Measurements from ENCODE around the gene PITX2. TPM values are rescaled to one million over a fixed set of nuclear protein-coding genes. Genes with fewer than 3 reads are reported as not detected.

PITX2 gene
- polyA plus RNA-seq, 1 of the 3 experiments (the other 2 are of a cell fraction), result not detected

DNA sequence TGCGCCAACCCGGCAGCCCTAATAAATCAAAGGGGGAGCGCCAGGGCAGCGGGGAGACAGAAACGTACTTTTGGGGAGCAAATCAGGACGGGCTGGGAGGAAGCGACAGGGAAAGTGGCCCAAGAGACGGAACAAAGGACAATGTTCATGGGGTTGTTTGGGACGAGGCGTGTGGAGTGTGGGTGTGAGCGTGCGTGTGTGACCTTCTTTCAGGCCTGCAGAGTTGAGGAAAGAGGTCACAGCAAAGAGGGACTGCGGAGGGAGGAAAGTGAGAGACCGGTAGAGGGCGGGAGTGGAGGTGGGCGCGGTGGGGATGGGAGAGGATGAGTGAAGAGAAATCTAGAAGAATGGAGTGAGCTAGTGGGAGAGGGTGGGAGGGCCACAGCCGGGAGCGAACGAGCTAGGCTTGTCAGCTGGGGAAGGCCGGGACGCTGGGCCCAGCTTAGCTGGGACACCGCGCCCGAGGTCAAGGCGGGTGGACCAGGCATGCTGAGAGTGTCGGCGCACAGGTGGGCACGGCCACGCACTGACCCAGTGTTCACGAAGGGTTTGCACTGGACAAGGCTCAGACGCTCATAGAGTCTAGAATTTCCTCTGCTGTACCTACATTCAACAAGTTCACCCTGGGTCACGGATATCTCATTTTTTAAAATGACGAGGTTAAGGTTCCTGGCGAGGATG lies 14.7 kb upstream of the PITX2 start:
- Histone ChIP-seq H3K36me3 (replicated peaks in 1 of 2; ENCODE audit: control insufficient read depth in 1 of 2, insufficient read depth in 2 of 2, low read length in 1 of 2) (no peaks in the 10 kb centered on the region), H3K4me1 (ENCODE audit: control insufficient read depth in 1 of 2, insufficient read depth in 2 of 2, low read depth in 1 of 2, low read length in 1 of 2) (peaks cover 0 to 2% of the 10 kb centered on the region in 2 experiments; a peak in 1 of 4 replicates), H3K9ac (no peak overlapping the region), H3K27me3 (ENCODE audit: insufficient read depth) (peaks cover 93% of the 10 kb centered on the region), H3K9me3 (no peaks in the 10 kb centered on the region), H4K20me1 (ENCODE audit: insufficient read depth) (no peaks in the 10 kb centered on the region), H2AFZ (ENCODE audit: low read depth) (0 out of 2 replicates have a peak overlapping the region, but pooled peaks have one; percentile 29), H3K9me2 (no peaks in the 10 kb centered on the region), H3F3A (replicated peaks; ENCODE audit: insufficient read depth) (no peaks in the 10 kb centered on the region), H3K4me3 (ENCODE audit: low read depth in 2 of 2, low read length in 1 of 2) (no peak overlapping the region), H3K4me2 (peak overlapping the region; percentile 72; the same call in 1 of the 2 replicates), H3K27ac (ENCODE audit: low read depth in 2 of 2, low read length in 1 of 2) (no peak overlapping the region), H3K79me2 (ENCODE audit: insufficient read depth) (no peaks in the 10 kb centered on the region)
- TF ChIP-seq, protein P1, sequence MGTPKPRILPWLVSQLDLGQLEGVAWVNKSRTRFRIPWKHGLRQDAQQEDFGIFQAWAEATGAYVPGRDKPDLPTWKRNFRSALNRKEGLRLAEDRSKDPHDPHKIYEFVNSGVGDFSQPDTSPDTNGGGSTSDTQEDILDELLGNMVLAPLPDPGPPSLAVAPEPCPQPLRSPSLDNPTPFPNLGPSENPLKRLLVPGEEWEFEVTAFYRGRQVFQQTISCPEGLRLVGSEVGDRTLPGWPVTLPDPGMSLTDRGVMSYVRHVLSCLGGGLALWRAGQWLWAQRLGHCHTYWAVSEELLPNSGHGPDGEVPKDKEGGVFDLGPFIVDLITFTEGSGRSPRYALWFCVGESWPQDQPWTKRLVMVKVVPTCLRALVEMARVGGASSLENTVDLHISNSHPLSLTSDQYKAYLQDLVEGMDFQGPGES (IDR thresholded peaks at IDR 0.05; ENCODE audit: low read depth, low read length), result no peak
- no peak for DNase-seq
- POLR2A ChIA-PET, result no interaction called here
- WGBS (ENCODE audit: low lambda C conversion rate), result 11% methylated on average over 33 of the region's 35 CpGs
- CTCF ChIA-PET, result no interaction called here

DNA sequence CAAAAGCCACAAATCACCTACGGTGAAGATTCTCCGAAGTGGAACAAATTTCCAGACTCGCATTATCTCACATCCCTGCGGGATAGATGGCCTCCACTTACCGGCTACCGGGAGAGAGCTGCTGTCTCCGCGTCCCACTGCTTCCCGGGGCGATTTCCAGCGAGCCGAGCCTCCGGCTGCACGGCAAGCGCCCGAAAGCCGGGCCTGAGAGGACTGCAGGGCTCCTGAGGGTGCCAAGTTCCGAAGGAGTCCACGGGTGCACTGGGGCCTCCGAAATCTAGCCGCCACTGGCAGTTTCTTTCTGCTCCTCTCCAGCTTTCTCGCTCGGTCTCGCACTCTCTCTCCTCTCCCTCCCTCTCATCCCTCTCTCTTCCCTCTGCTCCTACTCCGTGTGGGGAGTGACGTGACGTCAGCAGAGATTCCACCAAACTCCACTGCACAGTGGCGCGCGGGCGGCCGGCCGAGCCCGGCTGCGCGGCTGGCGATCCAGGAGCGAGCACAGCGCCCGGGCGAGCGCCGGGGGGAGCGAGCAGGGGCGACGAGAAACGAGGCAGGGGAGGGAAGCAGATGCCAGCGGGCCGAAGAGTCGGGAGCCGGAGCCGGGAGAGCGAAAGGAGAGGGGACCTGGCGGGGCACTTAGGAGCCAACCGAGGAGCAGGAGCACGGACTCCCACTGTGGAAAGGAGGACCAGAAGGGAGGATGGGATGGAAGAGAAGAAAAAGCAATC lies 14.0 kb upstream of the PITX2 start:
- H3K9me3 ChIP-seq, result no peaks in the 10 kb centered on the region
- peaks cover 94% of the 10 kb centered on the region for H3K27me3 ChIP-seq (ENCODE audit: insufficient read depth)
- no peaks in the 10 kb centered on the region for H3F3A ChIP-seq (replicated peaks; ENCODE audit: insufficient read depth)
- H3K36me3 ChIP-seq (replicated peaks in 1 of 2; ENCODE audit: control insufficient read depth in 1 of 2, insufficient read depth in 2 of 2, low read length in 1 of 2), result no peaks in the 10 kb centered on the region
- 1% methylated on average over 40 of the region's 56 CpGs for WGBS (ENCODE audit: low lambda C conversion rate)
- no peaks in the 10 kb centered on the region for H3K79me2 ChIP-seq (ENCODE audit: insufficient read depth)
- CTCF ChIA-PET, result no interaction called here
- no peak for TF ChIP-seq GABPA (IDR thresholded peaks at IDR 0.05; ENCODE audit: low read depth)
- no peak overlapping the region for H3K9ac ChIP-seq
- DNase-seq, result no peak
- no peaks in the 10 kb centered on the region for H3K9me2 ChIP-seq
- peak overlapping the region in 1 of 2 experiments; percentile 35; a peak in 2 of 4 replicates for H3K4me3 ChIP-seq (ENCODE audit: low read depth in 2 of 2, low read length in 1 of 2)
- H4K20me1 ChIP-seq (ENCODE audit: insufficient read depth), result no peaks in the 10 kb centered on the region
- H3K4me1 ChIP-seq (ENCODE audit: control insufficient read depth in 1 of 2, insufficient read depth in 2 of 2, low read depth in 1 of 2, low read length in 1 of 2), result peaks cover 0 to 6% of the 10 kb centered on the region in 2 experiments; a peak in 1 of 4 replicates
- POLR2A ChIA-PET, result no interaction called here
- 0 out of 2 replicates have a peak overlapping the region, but pooled peaks have one; percentile 29 for H2AFZ ChIP-seq (ENCODE audit: low read depth)
- peak overlapping the region; percentile 72 for H3K4me2 ChIP-seq
- no peak overlapping the region for H3K27ac ChIP-seq (ENCODE audit: low read depth in 2 of 2, low read length in 1 of 2)

DNA sequence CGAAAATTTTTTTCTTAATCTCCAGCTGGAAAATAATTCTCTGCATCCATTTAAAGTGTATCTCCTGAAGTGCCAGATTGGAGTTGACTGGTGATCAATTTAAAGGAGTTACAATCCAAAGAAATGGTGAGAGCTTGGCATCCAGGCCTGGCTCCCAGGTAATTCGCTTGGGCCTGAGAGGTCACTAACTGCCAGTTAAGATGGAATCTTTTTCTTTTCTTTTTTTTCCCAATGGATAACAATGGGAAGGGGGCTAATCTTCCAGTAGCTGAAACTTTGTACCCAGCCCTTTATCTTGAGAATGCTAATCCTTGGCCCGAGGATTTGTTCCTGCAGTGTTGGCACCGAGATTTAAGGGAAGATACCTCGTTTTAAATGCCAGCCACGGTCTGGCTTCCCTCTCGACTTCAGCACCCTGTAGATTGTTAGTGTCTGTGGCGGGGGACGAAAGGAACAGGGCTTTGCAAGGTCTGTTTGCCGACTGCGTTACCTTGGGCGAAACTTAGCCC lies 13.3 kb upstream of the PITX2 start:
- H3K4me2 ChIP-seq, result peak overlapping the region; percentile 72
- no peaks in the 10 kb centered on the region for H3K9me3 ChIP-seq
- H3K36me3 ChIP-seq (replicated peaks in 1 of 2; ENCODE audit: control insufficient read depth in 1 of 2, insufficient read depth in 2 of 2, low read length in 1 of 2), result no peaks in the 10 kb centered on the region
- peaks cover 0 to 10% of the 10 kb centered on the region in 2 experiments; a peak in 1 of 4 replicates for H3K4me1 ChIP-seq (ENCODE audit: control insufficient read depth in 1 of 2, insufficient read depth in 2 of 2, low read depth in 1 of 2, low read length in 1 of 2)
- no peak overlapping the region for H3K27ac ChIP-seq (ENCODE audit: low read depth in 2 of 2, low read length in 1 of 2)
- no peak for DNase-seq
- no peaks in the 10 kb centered on the region for H3K9me2 ChIP-seq
- 12% methylated on average over 11 of the region's 12 CpGs for WGBS (ENCODE audit: low lambda C conversion rate)
- CTCF ChIA-PET, result no interaction called here
- H3K4me3 ChIP-seq (ENCODE audit: low read depth in 2 of 2, low read length in 1 of 2), result no peak overlapping the region
- POLR2A ChIA-PET, result no interaction called here
- no peaks in the 10 kb centered on the region for H3F3A ChIP-seq (replicated peaks; ENCODE audit: insufficient read depth)
- H2AFZ ChIP-seq (ENCODE audit: low read depth), result no peak overlapping the region
- no peaks in the 10 kb centered on the region for H3K79me2 ChIP-seq (ENCODE audit: insufficient read depth)
- H4K20me1 ChIP-seq (ENCODE audit: insufficient read depth), result no peaks in the 10 kb centered on the region
- H3K9ac ChIP-seq, result no peak overlapping the region
- peaks cover 92% of the 10 kb centered on the region for H3K27me3 ChIP-seq (ENCODE audit: insufficient read depth)
- TF ChIP-seq GABPA (IDR thresholded peaks at IDR 0.05; ENCODE audit: low read depth) (no peak), EP300 (IDR thresholded peaks at IDR 0.05; ENCODE audit: borderline replicate concordance in 1 of 2, low read depth in 1 of 2, low read length in 1 of 2) (no peak), NFIC (IDR thresholded peaks at IDR 0.05; ENCODE audit: borderline replicate concordance) (no peak), RXRA (IDR thresholded peaks at IDR 0.05; ENCODE audit: borderline replicate concordance, low read depth) (no peak), RFX5 (IDR thresholded peaks at IDR 0.05; ENCODE audit: low read length) (no peak), MXI1 (IDR thresholded peaks at IDR 0.05; ENCODE audit: low read depth, low read length) (no peak)
- TF ChIP-seq, protein P2, sequence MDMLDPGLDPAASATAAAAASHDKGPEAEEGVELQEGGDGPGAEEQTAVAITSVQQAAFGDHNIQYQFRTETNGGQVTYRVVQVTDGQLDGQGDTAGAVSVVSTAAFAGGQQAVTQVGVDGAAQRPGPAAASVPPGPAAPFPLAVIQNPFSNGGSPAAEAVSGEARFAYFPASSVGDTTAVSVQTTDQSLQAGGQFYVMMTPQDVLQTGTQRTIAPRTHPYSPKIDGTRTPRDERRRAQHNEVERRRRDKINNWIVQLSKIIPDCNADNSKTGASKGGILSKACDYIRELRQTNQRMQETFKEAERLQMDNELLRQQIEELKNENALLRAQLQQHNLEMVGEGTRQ (IDR thresholded peaks at IDR 0.05; ENCODE audit: borderline replicate concordance, low read depth, low read length), result no peak
- TF ChIP-seq, protein P3, sequence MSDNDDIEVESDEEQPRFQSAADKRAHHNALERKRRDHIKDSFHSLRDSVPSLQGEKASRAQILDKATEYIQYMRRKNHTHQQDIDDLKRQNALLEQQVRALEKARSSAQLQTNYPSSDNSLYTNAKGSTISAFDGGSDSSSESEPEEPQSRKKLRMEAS (IDR thresholded peaks at IDR 0.05; ENCODE audit: low read depth), result no peak
- TF ChIP-seq, protein P4, sequence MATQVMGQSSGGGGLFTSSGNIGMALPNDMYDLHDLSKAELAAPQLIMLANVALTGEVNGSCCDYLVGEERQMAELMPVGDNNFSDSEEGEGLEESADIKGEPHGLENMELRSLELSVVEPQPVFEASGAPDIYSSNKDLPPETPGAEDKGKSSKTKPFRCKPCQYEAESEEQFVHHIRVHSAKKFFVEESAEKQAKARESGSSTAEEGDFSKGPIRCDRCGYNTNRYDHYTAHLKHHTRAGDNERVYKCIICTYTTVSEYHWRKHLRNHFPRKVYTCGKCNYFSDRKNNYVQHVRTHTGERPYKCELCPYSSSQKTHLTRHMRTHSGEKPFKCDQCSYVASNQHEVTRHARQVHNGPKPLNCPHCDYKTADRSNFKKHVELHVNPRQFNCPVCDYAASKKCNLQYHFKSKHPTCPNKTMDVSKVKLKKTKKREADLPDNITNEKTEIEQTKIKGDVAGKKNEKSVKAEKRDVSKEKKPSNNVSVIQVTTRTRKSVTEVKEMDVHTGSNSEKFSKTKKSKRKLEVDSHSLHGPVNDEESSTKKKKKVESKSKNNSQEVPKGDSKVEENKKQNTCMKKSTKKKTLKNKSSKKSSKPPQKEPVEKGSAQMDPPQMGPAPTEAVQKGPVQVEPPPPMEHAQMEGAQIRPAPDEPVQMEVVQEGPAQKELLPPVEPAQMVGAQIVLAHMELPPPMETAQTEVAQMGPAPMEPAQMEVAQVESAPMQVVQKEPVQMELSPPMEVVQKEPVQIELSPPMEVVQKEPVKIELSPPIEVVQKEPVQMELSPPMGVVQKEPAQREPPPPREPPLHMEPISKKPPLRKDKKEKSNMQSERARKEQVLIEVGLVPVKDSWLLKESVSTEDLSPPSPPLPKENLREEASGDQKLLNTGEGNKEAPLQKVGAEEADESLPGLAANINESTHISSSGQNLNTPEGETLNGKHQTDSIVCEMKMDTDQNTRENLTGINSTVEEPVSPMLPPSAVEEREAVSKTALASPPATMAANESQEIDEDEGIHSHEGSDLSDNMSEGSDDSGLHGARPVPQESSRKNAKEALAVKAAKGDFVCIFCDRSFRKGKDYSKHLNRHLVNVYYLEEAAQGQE (IDR thresholded peaks at IDR 0.05; ENCODE audit: low read depth, low read length), result no peak
- TF ChIP-seq, protein P5, sequence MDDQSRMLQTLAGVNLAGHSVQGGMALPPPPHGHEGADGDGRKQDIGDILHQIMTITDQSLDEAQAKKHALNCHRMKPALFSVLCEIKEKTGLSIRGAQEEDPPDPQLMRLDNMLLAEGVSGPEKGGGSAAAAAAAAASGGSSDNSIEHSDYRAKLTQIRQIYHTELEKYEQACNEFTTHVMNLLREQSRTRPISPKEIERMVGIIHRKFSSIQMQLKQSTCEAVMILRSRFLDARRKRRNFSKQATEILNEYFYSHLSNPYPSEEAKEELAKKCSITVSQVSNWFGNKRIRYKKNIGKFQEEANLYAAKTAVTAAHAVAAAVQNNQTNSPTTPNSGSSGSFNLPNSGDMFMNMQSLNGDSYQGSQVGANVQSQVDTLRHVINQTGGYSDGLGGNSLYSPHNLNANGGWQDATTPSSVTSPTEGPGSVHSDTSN (IDR thresholded peaks at IDR 0.05), result no peak
